WTC11 (cell line): ENCODE data around the gene SRMS. TPM values are rescaled to one million over a fixed set of nuclear protein-coding genes. Genes with fewer than 3 reads are reported as not detected.

ENCODE experiments used
- ATAC-seq: fragments of 200-7000 bp; cut with Tn5 transposase; 2 replicates; pipeline ENCODE4 v1.10.0; 2021; ENCODE audit warnings: mild to moderate bottlenecking, moderate library complexity
- CTCF ChIA-PET: fragments of 300-600 bp; sonication (Branson Sonifier 250); formaldehyde crosslinking; loops from one replicate; lab custom pipeline; 2021; ENCODE audit warnings: antibody characterized with exemption; lab: Charles Lee
- POLR2A ChIA-PET: fragments of 350-600 bp; sonication (Branson Sonifier 250); formaldehyde crosslinking; loops from one replicate; lab custom pipeline; 2021; ENCODE audit warnings: antibody characterized with exemption; lab: Charles Lee
- DNase-seq: peaks from one replicate; pipeline ENCODE4 v3.0.0; 2021; ENCODE audit warnings: low spot score
- H3K27ac Mint-ChIP-seq: 2 replicates; pipeline ENCODE4 v1.8.0; 2021; ENCODE audit warnings: mixed read lengths
- H3K27me3 Mint-ChIP-seq: 2 replicates; pipeline ENCODE4 v1.8.0; 2021; ENCODE audit warnings: low read depth, mild to moderate bottlenecking, moderate library complexity, mixed read lengths
- H3K36me3 Mint-ChIP-seq: 2 replicates; pipeline ENCODE4 v1.8.0; 2021; ENCODE audit warnings: mixed read lengths
- H3K4me1 Mint-ChIP-seq: 2 replicates; pipeline ENCODE4 v1.8.0; 2022; ENCODE audit warnings: mixed read lengths
- H3K4me3 Mint-ChIP-seq: 2 replicates; pipeline ENCODE4 v1.8.0; 2021; ENCODE audit warnings: mild to moderate bottlenecking, moderate library complexity, mixed read lengths
- H3K9me3 Mint-ChIP-seq: 2 replicates; pipeline ENCODE4 v1.8.0; 2021; ENCODE audit warnings: mixed read lengths
- ATF1 ChIP-seq: sonication (generic); formaldehyde crosslinking; IDR thresholded peaks from 2 replicates; pipeline ENCODE4 v1.8.1; 2023; ENCODE audit warnings: mild to moderate bottlenecking, moderate library complexity, missing genetic modification reagents
- CREB1 ChIP-seq: sonication (generic); formaldehyde crosslinking; IDR thresholded peaks from 2 replicates; pipeline ENCODE4 v1.8.0; 2023; ENCODE audit warnings: mild to moderate bottlenecking, missing genetic modification reagents
- E2F1 ChIP-seq: sonication (generic); formaldehyde crosslinking; IDR thresholded peaks from 2 replicates; pipeline ENCODE4 v1.8.0; 2022; ENCODE audit warnings: mild to moderate bottlenecking, missing genetic modification reagents
- ELF4 ChIP-seq: sonication (generic); formaldehyde crosslinking; IDR thresholded peaks from 2 replicates; pipeline ENCODE4 v1.8.1; 2022; ENCODE audit warnings: low read depth, mild to moderate bottlenecking, moderate library complexity, missing genetic modification reagents
- EMX1 ChIP-seq: fragments of 250-450 bp; sonication (Bioruptor Pico); IDR thresholded peaks from 2 replicates; pipeline ENCODE4 v1.8.0; 2021; ENCODE audit warnings: mild to moderate bottlenecking
- ETV6 ChIP-seq: sonication (generic); formaldehyde crosslinking; IDR thresholded peaks from 2 replicates; pipeline ENCODE4 v1.8.1; 2022; ENCODE audit warnings: mild to moderate bottlenecking, missing genetic modification reagents
- GABPB1 ChIP-seq: sonication (generic); formaldehyde crosslinking; IDR thresholded peaks from 2 replicates; pipeline ENCODE4 v1.8.1; 2023; ENCODE audit warnings: mild to moderate bottlenecking, missing genetic modification reagents
- HMGA2 ChIP-seq: fragments of 250-450 bp; sonication (Bioruptor Pico); IDR thresholded peaks from 2 replicates; pipeline ENCODE4 v1.4.0; 2021; ENCODE audit warnings: mild to moderate bottlenecking, moderate library complexity
- PREB ChIP-seq: sonication (generic); formaldehyde crosslinking; IDR thresholded peaks from 2 replicates; pipeline ENCODE4 v1.8.1; 2022; ENCODE audit warnings: mild to moderate bottlenecking, missing genetic modification reagents, moderate library complexity, borderline replicate concordance
- SOX15 ChIP-seq: fragments of 250-450 bp; sonication (Bioruptor Pico); IDR thresholded peaks from 2 replicates; pipeline ENCODE4 v1.9.0; 2021; ENCODE audit warnings: mild to moderate bottlenecking
- ZNF121 ChIP-seq: sonication (generic); formaldehyde crosslinking; IDR thresholded peaks from 2 replicates; pipeline ENCODE4 v1.8.0; 2023; ENCODE audit warnings: missing genetic modification reagents
- ZNF232 ChIP-seq: sonication (generic); formaldehyde crosslinking; IDR thresholded peaks from 2 replicates; pipeline ENCODE4 v1.8.0; 2022; ENCODE audit warnings: mild to moderate bottlenecking, missing genetic modification reagents
- ZNF416 ChIP-seq: fragments of 250-450 bp; sonication (Bioruptor Pico); IDR thresholded peaks from 2 replicates; pipeline ENCODE4 v1.9.0; 2021; ENCODE audit warnings: mild to moderate bottlenecking, inconsistent platforms
- ZNF671 ChIP-seq: fragments of 250-450 bp; sonication (Bioruptor Pico); IDR thresholded peaks from 2 replicates; pipeline ENCODE4 v1.8.0; 2021; ENCODE audit warnings: mild to moderate bottlenecking
- total RNA-seq: library from RNA; stranded (reverse); gene quantifications from 3 replicates; pipeline ENCODE4 v1.2.3, GENCODE V29; 2021
- TF ChIP-seq, protein P1 (sequence below): sonication (generic); formaldehyde crosslinking; conservative IDR thresholded peaks from 2 replicates; pipeline ENCODE4 v1.8.1; 2022; ENCODE audit warnings: mild to moderate bottlenecking, missing genetic modification reagents
- TF ChIP-seq, protein P2 (sequence below): sonication (generic); formaldehyde crosslinking; IDR thresholded peaks from 2 replicates; pipeline ENCODE4 v1.8.0; 2022; ENCODE audit warnings: missing genetic modification reagents
- TF ChIP-seq, protein P3 (sequence below): fragments of 200-600 bp; IDR thresholded peaks from 2 replicates; pipeline ENCODE4 v1.8.0; 2022; ENCODE audit warnings: antibody characterized with exemption
- TF ChIP-seq, protein P4 (sequence below): sonication (generic); formaldehyde crosslinking; IDR thresholded peaks from 2 replicates; pipeline ENCODE4 v1.8.1; 2022; ENCODE audit warnings: missing genetic modification reagents, borderline replicate concordance

The SRMS gene
- total RNA-seq, 1 experiment from 2014 or later, result 0.26 TPM

GRCh38 chr20:63577317-63577894 lies 29.9 kb upstream of the SRMS start:
- H3K36me3 Mint-ChIP-seq, result no peaks in the 10 kb centered on the region
- no peak overlapping the region for H3K4me3 Mint-ChIP-seq
- ChIA-PET CTCF (interaction anchor here (0.5 to 2.2 kb wide), 3 partner anchors 40 to 394 kb away, joined by 3 to 8 read pairs (median 4); partner anchors contain the start of gene PTK6), POLR2A (interaction anchor here (1.0 kb wide), 1 partner anchor 64 kb away, joined by 3 read pairs; no protein-coding TSS in a partner anchor)
- H3K4me1 Mint-ChIP-seq, result no peaks in the 10 kb centered on the region
- TF ChIP-seq GABPB1 (CRISPR knock-in tag) (0 out of 2 replicates have a peak, but pooled peaks have one; percentile 15), HMGA2 (CRISPR knock-in tag) (no peak)
- TF ChIP-seq, protein P1, sequence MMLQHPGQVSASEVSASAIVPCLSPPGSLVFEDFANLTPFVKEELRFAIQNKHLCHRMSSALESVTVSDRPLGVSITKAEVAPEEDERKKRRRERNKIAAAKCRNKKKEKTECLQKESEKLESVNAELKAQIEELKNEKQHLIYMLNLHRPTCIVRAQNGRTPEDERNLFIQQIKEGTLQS (CRISPR knock-in tag), result no peak
- no peaks in the 10 kb centered on the region for H3K9me3 Mint-ChIP-seq
- no peaks in the 10 kb centered on the region for H3K27me3 Mint-ChIP-seq
- DNase-seq, result no peak
- ATAC-seq, result no peak
- no peak overlapping the region for H3K27ac Mint-ChIP-seq

- DNase-seq (no peak), ATAC-seq (no peak)
- Mint-ChIP-seq H3K4me1 (no peaks in the 10 kb centered on the region), H3K4me3 (no peak overlapping the region), H3K36me3 (no peaks in the 10 kb centered on the region), H3K27me3 (no peaks in the 10 kb centered on the region), H3K27ac (peak overlapping the region; percentile 75; the same call in 1 of the 2 replicates), H3K9me3 (no peaks in the 10 kb centered on the region)
- POLR2A ChIA-PET, result no interaction called here
- CTCF ChIA-PET, result interaction anchor here (0.6 to 4.2 kb wide), 2 partner anchors 38 to 58 kb away, joined by 3 to 52 read pairs; partner anchors contain the start of gene PTK6
- TF ChIP-seq ATF1, result no peak
- TF ChIP-seq, protein P2, sequence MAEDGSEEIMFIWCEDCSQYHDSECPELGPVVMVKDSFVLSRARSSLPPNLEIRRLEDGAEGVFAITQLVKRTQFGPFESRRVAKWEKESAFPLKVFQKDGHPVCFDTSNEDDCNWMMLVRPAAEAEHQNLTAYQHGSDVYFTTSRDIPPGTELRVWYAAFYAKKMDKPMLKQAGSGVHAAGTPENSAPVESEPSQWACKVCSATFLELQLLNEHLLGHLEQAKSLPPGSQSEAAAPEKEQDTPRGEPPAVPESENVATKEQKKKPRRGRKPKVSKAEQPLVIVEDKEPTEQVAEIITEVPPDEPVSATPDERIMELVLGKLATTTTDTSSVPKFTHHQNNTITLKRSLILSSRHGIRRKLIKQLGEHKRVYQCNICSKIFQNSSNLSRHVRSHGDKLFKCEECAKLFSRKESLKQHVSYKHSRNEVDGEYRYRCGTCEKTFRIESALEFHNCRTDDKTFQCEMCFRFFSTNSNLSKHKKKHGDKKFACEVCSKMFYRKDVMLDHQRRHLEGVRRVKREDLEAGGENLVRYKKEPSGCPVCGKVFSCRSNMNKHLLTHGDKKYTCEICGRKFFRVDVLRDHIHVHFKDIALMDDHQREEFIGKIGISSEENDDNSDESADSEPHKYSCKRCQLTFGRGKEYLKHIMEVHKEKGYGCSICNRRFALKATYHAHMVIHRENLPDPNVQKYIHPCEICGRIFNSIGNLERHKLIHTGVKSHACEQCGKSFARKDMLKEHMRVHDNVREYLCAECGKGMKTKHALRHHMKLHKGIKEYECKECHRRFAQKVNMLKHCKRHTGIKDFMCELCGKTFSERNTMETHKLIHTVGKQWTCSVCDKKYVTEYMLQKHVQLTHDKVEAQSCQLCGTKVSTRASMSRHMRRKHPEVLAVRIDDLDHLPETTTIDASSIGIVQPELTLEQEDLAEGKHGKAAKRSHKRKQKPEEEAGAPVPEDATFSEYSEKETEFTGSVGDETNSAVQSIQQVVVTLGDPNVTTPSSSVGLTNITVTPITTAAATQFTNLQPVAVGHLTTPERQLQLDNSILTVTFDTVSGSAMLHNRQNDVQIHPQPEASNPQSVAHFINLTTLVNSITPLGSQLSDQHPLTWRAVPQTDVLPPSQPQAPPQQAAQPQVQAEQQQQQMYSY (CRISPR knock-in tag), result no peak
- TF ChIP-seq PREB (CRISPR knock-in tag), result no peak
- no peak for TF ChIP-seq ETV6
These were observed 28.8 kb upstream of the SRMS start for GRCh38 chr20:63576311-63576710.

DNA sequence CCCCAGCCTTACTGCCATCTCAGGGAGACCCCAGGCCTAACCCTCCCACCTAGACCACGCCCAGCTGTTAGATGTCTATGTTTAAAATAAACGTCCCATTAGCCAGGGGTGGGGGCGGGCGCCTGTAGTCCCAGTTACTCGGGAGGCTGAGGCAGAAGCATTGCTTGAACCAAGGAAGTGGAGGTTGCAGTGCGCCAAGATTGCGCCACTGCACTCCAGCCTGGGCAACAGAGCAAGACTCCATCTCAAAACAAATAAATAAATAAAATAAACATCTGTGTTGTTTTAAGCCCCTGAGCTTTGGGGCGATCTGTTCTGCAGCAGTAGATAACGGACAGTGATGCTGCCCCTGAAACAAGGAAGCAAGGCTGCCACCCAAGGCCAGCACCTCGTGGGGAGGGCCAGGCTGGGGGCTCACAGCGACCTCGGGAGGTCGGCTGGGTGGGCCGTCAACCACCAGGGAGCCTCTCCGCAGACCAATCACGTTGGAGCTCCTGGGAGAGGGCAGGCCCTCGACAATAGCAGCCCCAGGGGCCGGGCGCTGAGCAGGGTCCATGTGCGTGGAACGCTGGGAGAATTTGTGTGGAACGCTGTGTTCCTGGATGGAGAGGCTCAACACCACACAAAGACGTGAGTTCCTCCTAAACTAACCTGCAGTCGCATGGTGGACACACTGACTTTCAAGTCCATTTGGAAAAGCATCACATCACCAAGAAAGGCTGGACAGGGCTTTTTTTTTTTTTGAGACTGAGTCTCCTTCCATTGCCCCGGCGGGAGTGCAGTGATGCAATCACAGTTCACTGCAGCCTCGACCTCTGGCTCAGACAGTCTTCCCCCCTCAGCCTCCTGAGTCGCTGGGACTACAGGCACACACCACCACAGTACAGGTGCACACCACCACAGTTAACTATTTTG lies 27.5 kb upstream of the SRMS start:
- Mint-ChIP-seq H3K36me3 (no peaks in the 10 kb centered on the region), H3K27ac (no peak overlapping the region), H3K9me3 (no peaks in the 10 kb centered on the region), H3K4me3 (peak overlapping the region; percentile 52), H3K27me3 (no peaks in the 10 kb centered on the region), H3K4me1 (no peaks in the 10 kb centered on the region)
- ChIA-PET CTCF (interaction anchor here (0.7 to 4.2 kb wide), 3 partner anchors 28 to 79 kb away, joined by 3 to 52 read pairs (median 12); partner anchors contain the start of genes PTK6 and SRMS), POLR2A (interaction anchor here (1.1 kb wide), 1 partner anchor 67 kb away, joined by 5 read pairs; no protein-coding TSS in a partner anchor)
- DNase-seq (no peak), ATAC-seq (no peak)
- TF ChIP-seq, protein P3, sequence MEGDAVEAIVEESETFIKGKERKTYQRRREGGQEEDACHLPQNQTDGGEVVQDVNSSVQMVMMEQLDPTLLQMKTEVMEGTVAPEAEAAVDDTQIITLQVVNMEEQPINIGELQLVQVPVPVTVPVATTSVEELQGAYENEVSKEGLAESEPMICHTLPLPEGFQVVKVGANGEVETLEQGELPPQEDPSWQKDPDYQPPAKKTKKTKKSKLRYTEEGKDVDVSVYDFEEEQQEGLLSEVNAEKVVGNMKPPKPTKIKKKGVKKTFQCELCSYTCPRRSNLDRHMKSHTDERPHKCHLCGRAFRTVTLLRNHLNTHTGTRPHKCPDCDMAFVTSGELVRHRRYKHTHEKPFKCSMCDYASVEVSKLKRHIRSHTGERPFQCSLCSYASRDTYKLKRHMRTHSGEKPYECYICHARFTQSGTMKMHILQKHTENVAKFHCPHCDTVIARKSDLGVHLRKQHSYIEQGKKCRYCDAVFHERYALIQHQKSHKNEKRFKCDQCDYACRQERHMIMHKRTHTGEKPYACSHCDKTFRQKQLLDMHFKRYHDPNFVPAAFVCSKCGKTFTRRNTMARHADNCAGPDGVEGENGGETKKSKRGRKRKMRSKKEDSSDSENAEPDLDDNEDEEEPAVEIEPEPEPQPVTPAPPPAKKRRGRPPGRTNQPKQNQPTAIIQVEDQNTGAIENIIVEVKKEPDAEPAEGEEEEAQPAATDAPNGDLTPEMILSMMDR, result no peak
- TF ChIP-seq E2F1 (no peak), ELF4 (no peak), ZNF121 (CRISPR knock-in tag) (peak; percentile 30; the same call in 1 of the 2 replicates), EMX1 (CRISPR knock-in tag) (no peak), ZNF671 (CRISPR knock-in tag) (no peak), ZNF232 (CRISPR knock-in tag) (no peak), ZNF416 (CRISPR knock-in tag) (no peak), GABPB1 (CRISPR knock-in tag) (peak; percentile 91), CREB1 (CRISPR knock-in tag) (no peak), SOX15 (CRISPR knock-in tag) (no peak)
- TF ChIP-seq, protein P4, sequence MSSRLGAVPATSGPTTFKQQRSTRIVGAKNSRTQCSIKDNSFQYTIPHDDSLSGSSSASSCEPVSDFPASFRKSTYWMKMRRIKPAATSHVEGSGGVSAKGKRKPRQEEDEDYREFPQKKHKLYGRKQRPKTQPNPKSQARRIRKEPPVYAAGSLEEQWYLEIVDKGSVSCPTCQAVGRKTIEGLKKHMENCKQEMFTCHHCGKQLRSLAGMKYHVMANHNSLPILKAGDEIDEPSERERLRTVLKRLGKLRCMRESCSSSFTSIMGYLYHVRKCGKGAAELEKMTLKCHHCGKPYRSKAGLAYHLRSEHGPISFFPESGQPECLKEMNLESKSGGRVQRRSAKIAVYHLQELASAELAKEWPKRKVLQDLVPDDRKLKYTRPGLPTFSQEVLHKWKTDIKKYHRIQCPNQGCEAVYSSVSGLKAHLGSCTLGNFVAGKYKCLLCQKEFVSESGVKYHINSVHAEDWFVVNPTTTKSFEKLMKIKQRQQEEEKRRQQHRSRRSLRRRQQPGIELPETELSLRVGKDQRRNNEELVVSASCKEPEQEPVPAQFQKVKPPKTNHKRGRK, result no peak
